Skin epidermis (tissue), 12 donors: Measurements from ENCODE around the gene RPS27L.
A peak's percentile ranks its signal among the peaks of the same experiment; 100 is the strongest.

ENCODE experiments used
- H3K27ac ChIP-seq, 21 experiments: fragments of 200-600 bp; sonication (generic) in 11 of 21; one replicate each; pipeline ENCODE4 v1.5.0; 2020; ENCODE audit warnings: mild to moderate bottlenecking in 3 of 21, inconsistent platforms in 2 of 21, moderate library complexity in 2 of 21
- H3K4me3 ChIP-seq, 7 experiments: fragments of 200-600 bp; sonication (generic) in 2 of 7; one replicate each; pipeline ENCODE4 v1.5.0; 2020; ENCODE audit warnings: inconsistent platforms in 2 of 7, mild to moderate bottlenecking in 2 of 7, moderate library complexity in 1 of 7

RPS27L gene

DNA sequence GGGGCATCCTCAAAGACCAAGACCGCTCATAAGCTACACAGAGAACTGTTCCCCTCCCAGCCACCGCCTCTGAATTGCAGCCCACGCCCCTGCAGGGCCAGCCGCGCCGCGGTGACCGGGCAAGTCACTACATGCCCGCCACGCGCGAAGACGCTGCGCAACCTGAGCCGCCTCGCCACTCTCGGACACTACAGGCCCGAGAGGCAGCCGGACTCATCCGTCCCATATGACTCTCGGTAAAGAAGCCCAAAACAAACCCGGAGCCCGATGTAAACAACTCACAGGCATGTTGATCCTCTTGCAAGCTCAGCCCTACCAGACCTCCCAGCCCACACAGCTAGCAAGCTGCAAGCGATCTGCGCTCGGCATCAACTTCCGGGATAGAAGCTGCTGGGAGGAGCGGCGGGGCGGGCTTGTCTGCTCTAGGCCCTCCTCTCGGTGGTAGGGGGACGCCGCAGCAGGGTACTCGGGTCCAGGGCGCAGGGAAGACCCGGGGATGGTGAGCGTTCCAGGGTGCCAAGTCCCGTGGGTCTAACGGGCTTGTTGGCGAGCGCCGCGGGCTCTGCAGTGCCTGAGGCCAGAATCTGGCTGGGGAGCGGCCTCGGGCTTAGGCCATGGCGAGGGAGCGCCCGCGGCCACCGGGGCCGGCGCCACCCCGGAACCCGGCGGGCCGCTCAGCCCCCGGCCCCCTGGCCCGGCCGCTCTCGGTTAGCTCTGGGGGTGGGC is at the start of gene RPS27L:
RPS27L (minus strand) TSS at position 360 of the 726 bp plus-strand sequence; CDS start at position 288, 72 bp downstream.
- peak within 1 kb of the TSS; percentile 47 to 94 (median 73) for H3K4me3 ChIP-seq
- H3K27ac ChIP-seq, result peak within 1 kb of the TSS; percentile 80 to 99 (median 96)

DNA sequence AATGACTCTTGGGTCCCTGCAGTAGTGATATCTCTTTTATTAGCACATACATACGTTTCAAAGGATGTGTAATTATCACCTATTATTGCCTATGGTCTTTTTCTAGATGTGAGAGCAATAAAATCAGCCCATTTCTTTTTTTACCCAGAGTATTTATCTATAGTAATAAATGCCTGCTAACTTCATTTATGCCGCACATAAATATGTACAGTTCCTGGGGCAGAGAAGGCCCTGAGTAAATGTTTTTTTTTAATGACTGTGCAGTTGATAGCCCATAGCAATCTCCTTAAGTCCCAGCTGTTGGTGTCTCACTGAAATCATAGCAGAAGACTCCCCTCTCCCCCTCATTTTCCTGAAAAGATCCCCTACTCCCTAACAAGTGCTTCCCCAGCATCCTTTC is 48.8 kb upstream of the RPS27L start:
- no peak overlapping the region for H3K27ac ChIP-seq
- no peak overlapping the region for H3K4me3 ChIP-seq

DNA sequence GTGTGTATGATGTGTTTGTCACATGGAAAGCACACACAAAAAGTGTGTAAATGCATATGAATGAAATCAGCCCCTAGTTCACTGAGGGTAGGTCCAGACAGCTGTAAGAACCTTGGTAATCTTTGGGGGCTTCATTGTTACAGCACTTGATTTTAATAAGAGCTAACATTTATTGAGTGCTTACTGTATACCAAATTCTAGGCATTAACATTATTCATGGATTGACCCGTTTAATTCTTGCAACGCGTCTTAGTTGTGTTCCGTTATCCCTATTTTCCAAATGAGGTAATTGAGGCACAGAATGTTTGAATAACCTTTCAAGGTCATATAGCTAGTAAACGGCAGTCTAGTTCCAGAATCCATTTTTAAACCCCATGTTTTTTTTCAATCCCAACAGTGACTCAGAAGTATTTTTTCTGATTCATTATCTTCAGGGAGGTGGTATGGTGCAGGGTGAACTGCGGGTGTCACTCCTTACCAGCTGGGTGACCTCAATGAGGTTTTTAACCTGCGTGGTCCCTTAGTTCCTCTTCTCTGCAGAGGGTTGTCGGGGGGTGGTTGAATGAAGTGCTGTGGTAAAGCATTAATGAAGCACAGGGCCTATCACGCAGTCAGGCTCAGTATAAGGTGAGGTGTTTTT is 46.3 kb upstream of the RPS27L start:
- no peak overlapping the region for H3K4me3 ChIP-seq
- H3K27ac ChIP-seq, result peak overlapping the region in 1 of 21 experiments; percentile 15

DNA sequence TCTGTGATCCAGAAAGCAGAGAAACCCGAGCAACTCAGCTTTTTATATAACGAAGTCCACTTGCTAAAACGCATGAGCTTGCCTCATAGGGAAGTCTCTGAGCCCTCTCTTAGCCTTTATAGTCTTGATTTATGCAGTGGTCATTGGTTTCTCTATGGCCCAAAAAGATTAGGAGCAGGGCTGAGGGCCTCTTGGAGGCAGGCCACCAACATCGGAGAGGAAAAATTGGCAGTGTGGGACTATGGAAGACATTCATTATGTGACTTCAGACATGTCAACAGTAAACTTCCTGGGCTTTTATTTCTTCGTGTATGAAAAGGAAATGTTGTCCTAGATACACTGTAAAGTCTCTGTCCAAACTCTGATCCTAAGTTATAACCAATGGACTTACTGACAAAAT is 45.6 kb upstream of the RPS27L start:
- Histone ChIP-seq H3K27ac (peak overlapping the region in 1 of 21 experiments; percentile 29), H3K4me3 (no peak overlapping the region)

DNA sequence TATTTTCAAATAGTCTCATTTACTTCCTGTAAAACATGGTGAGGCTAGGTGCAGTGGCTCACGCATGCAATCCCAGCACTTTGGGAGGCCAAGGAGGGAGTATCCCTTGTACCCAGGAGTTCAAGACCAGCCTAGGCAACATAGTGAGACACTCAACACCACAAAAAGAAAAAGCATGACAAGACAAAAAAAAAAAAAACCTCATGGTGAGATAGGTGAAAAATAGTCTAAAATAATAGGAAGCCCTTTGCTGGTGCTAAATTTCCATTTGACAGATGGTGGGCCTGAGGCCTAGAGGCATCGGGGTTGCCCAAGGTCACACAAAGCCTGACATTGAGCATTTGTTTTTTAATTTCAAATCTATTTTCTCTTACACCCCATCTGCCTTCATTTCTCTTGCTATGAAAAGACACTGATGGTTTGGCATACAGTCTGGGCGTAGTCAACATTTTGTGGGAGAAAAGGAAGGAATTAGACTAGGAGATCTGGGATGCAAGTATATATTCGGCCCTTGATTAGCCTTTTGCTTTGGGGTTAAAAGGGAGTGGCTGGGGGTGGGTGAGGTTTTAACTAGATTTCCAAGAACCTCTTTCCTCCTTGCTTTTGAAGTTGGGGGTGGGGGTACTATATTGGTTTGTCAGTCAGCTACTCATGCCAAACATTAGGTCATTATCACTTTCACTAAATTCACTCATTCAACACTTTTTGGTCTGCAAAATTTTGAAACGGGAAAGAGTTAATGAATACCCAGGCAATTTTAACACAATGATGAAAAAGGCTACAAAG is 43.4 kb upstream of the RPS27L start:
- no peak overlapping the region for H3K27ac ChIP-seq
- no peak overlapping the region for H3K4me3 ChIP-seq

DNA sequence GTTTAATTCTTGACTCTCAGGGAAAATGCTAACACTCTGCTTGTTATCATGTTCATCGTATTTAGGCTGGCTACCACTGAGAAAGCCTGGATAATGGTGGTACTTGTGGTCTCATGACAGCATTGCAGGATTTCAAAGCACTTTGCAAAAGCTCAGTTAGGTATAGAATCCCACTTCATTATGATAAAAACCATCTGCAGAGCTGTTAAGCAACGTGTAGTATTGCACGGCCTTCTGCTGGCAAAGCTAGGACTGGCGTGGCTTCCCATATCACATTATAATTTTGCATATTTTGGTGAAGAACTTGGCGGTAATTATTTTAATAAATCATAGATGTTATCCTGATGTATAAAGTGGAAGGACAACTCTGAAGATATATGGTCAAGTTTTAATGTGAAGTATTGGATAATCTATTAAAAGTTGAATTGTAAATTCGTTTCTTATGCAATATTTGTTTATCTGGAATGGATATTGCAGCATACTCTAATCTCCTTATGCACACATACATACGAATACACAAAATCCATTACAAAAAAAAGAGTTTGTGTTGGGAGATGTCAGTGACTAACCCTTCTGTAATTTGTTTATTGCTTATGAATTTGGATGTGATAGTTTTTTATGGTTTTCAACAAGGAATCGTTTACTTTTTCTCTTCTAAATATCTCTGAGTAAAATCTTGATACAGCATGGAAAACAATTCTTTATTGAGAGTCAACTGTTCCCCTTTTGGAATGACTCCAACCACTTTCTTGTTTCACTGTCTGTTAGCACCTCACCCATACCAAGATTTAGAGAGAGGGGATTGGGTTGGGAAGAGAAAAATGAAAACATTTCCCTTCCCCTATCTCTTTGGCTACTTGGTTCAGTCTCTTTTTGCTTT is 41.3 kb upstream of the RPS27L start:
- H3K27ac ChIP-seq, result no peak overlapping the region
- H3K4me3 ChIP-seq, result no peak overlapping the region

DNA sequence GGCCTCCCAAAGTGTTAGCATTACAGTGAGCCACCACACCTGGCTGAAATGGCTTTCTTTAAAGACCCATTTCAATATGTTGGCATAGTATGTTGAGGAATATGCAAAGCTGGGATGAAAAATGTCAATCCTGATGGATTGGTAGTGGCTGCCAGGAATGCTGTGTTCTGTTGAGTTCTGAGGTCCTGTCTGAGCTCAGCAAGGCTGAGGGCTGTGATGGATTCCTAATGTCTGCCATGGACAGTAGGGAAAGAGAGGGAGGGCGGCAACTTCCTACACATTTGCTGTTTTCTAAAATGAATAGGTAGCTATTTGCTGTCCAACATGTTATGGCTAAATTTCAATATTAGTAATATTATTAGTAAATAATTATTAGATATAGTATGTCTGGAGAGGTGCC is 40.3 kb upstream of the RPS27L start:
- H3K27ac ChIP-seq, result no peak overlapping the region
- H3K4me3 ChIP-seq, result no peak overlapping the region

DNA sequence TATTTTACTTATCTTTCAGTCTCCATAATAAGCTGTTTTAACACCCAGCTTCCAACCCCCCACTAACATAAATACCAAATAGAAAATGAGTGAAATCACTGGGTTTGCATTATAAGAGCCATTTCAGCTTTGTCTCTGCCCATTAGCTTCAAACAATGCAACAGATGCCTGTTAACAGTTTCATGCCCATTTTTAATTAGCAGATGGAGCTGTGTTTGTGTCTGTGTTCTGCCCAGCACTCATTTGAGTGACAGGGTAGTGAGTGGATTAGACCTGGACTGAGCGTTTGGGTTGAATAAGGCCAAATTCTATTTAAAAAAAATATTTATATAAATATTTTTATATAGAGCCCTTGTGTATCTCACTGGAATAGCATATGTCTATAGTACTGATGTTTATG is 39.6 kb upstream of the RPS27L start:
- Histone ChIP-seq H3K4me3 (no peak overlapping the region), H3K27ac (no peak overlapping the region)

DNA sequence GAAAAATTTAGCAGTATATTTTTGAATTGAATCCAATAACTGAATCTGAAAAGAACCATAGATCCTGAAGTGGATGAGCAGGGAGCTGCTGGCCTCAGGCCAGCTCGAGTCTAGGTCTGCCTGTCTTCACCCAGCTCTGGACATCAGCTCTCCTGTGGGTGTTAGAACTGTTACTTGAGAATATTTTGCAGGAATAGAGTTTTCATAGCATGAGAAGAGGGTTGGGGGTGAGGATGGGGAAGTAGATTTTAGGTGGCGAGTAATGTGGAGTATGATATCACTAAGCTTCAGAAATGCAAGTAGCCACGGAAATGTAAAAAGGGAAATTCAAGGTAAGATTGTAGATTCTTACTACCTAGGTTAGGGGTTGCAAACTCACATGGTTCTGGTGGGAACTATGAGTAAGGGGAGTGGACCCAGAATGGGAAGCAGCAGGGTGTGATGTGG is 38.3 kb upstream of the RPS27L start:
- Histone ChIP-seq H3K27ac (peak overlapping the region in 3 of 21 experiments; percentile 1 to 95 (median 66)), H3K4me3 (no peak overlapping the region)

DNA sequence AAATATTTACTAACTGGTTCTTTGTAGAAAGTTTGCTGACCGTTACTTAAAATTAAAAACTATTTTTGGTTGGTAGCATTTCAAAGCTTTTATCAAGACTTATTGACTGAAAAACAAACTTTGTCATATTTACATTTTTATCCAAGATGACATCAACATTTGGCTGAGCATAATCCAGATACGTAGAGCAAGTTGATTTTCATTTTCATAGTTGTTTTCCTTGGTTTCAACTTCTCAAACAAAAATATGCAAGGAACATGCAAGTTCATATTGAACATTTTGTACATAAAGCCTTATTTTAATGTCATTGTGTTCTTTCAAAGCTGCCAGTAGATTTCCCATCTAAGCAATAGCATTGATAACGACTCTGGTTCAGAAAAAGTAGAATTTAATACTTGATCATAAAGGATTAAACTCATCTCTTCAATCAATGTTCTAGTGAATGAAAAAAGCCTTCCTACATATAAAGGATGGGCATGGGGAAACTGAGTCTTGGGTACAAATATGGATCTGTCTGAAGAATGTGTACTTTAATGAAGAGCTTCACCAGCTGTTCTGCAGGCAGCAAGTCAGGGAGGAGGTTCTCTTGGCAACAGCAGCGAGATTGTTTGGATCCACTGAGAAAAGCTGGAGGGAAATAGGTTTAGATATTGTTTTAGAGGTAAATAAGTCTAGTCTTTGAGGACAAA is 37.7 kb upstream of the RPS27L start:
- H3K4me3 ChIP-seq, result no peak overlapping the region
- peak overlapping the region in 7 of 21 experiments; percentile 0 to 95 (median 48) for H3K27ac ChIP-seq

DNA sequence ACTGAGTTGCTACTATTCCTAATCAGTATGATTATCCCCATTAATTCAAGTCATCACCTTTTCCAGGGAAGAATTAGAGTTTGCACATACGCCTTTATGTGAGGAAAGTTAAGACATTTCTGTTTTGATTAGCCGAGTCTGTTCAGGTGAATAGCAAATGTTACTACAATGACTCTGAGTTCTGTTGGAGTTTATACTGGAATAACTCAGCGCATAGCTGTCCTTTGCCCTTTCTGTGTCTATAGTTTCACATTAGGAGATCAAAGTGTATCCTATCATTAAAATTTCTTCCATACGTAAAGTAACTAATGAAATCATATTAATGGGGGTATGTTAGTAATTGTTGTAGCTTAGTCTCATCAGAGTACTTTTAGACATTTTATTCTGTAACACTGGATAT is 37.0 kb upstream of the RPS27L start:
- Histone ChIP-seq H3K4me3 (no peak overlapping the region), H3K27ac (peak overlapping the region in 11 of 21 experiments; percentile 0 to 95 (median 48))

DNA sequence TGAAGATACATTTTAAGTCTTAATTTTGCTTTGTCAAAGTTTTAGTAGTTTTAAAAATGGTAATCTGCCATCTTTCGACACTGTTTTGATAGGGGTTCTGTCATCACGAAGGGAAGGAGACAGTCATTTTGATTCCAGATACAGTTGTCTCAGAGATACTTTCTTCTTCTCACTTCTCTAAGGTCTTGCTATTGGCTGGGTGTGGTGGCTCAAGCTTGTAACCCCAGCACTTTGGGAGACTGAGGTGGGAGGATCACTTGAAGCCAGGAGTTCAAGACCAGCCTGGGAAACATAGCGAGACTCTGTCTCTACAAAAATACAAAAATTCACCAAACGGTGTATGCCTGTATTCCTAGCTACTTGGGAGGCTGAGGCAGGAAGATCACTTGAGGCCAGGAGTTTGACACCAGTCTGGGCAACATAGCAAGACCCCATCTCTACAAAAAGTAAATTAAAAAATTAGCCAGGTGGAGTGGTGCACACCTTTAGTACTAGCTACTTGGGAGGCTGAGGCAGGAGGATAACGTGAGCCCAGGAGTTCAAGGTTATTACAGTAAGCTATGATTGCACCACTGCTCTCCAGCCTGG is 35.4 kb upstream of the RPS27L start:
- Histone ChIP-seq H3K27ac (peak overlapping the region in 16 of 21 experiments; percentile 6 to 95 (median 27)), H3K4me3 (peak overlapping the region in 1 of 7 experiments; percentile 65)

DNA sequence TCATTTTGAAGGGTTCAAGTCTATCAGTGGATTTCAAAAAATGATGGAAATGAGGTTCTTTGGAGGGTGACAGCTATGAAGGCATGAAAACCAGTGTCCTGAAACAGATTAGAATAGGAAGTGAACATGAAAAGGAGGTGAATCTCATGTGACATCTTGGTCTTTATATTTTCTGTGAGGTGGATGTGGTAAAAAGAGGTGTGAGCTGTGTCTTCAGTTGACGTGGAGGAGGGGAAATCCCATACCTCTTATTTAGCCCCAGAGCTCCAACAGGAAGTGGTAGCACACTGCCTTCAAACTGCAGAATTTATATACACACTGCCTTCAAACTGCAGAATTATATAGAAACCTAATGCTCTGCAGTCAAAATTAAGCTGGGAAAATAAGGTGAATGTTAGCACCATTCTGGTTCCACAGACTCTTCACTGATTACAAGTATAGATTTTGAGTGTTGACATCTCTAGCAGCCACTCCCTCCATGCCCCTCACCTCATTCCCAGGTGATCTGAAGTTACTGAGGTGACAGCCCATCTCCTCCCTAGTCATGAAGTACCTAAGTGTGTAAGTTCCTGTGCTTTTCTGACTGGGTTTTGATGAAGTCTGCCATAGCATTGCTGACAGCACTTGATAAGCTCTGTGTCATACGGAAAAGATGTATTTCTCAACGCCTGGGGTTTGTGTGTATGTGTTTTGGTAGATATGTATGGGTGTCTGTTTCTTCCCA is 34.8 kb upstream of the RPS27L start:
- Histone ChIP-seq H3K27ac (peak overlapping the region in 13 of 21 experiments; percentile 6 to 95 (median 31)), H3K4me3 (peak overlapping the region in 1 of 7 experiments; percentile 65)

DNA sequence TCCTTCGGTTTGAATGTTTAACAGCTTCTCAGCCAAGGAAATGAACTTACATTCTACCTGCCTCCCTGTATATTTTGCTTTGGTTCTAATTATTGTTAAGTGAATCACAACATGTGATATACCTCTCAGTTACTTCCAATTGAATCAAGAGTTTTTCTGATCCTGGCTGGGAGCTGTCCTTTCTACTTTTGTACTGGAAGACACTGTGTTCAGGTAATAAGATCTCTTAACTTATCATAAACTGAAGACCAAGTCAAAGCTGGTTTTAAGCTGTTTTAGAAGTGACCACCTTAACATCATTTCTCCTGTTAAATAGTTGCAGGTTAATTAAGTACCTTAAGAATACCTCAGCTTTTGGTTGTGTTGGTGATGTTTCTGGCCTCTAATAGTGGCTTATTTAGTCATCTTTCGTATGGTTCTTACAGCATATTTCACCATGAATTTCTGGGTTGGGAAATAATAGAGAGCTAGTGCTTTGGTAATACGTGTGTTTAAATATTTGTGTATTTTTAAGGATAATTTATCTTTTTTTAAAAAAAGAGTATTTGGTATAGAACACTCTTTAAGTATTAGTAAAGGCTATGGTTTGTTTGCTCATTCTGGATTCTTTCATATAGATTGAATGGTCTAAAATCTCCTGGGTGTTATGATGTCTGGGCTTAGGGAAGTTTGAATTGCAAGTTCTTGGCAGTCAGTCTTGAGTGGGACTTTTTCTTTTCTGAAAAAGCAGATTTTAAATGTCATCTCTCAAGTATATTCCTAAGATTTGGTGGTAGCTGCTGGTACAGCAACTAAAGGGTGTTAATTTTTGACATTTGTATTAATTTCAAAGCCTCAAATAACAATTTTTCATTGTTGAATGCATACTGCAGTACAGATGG is 33.7 kb upstream of the RPS27L start:
- H3K4me3 ChIP-seq, result peak overlapping the region; percentile 65 to 93 (median 87)

DNA sequence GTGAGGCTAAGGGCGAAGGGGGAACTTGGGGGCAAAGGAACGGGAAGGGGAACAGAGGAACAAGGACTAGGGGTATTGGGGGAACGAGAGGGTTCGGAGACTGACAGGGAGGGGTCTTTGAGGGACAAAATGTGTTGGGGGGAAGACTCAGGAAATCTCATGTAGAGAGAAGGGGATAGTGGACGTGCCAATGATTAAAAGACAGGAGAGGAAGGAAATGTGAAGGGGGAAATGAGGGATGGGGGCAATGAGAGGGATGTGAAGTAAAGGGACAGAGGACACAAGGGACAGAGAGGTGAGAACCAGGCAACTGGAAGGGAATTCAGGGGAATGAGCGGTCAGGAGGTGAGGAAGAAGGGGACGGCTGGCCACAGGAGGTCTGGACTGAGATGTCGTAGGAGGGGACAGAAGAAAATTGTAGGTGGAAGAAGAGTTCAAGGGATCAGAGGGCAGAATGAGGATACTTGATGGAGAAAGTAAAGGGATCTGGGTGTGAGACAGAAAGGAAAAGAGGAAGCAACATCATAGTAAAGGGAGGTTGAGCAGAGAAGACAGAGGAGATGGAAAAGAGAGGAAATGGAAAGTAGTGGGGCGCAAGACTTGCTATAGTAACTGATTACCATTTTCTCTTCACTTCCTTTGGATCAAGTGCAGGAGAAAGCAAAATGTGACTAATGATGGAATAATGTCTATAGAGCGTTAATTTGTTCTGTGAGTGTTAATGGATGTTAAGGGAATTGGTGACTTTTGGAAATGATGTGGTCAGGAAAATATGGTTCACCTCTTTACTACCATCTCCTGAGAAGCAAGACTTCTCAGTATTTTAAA is 32.9 kb upstream of the RPS27L start:
- H3K4me3 ChIP-seq, result peak overlapping the region; percentile 65 to 93 (median 87)
- peak overlapping the region; percentile 74 to 96 (median 89) for H3K27ac ChIP-seq

More for the DNA sequence above, 33.7 kb upstream of the RPS27L start:
- H3K27ac ChIP-seq, result peak overlapping the region in 14 of 21 experiments; percentile 26 to 96 (median 90)
